Epidermal melanocyte (primary cell): Measurements from ENCODE around the gene IFRD2.
"Not testable (repeated sequence)": the region's sequence is repeated elsewhere in the genome, so short reads cannot be mapped to it uniquely, and the experiment has no call there.

Experiments
- DNase-seq: peaks from one replicate; pipeline ENCODE4 v3.0.0; 2011; ENCODE audit warnings: low spot score; ENCODE audit not compliant: insufficient read length

IFRD2 gene

DNA sequence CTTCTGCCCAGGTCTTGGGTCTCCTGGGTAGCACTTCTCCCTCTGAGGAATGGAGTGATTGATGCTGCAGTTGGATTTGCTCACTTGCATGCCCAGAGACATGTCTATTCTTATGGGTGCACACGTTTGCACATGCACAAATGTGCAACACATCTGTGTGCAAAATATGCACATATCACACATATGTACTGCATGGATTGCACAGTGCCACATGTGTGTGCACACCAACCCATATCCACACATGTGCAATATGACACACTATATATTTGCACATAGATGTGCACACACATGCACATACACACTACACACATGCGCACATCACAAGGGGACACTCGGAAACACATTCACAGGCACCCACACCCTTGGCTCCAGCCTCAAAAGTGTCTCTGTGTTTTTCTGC is 24.0 kb downstream of the IFRD2 start:
- DNase-seq: no peak

DNA sequence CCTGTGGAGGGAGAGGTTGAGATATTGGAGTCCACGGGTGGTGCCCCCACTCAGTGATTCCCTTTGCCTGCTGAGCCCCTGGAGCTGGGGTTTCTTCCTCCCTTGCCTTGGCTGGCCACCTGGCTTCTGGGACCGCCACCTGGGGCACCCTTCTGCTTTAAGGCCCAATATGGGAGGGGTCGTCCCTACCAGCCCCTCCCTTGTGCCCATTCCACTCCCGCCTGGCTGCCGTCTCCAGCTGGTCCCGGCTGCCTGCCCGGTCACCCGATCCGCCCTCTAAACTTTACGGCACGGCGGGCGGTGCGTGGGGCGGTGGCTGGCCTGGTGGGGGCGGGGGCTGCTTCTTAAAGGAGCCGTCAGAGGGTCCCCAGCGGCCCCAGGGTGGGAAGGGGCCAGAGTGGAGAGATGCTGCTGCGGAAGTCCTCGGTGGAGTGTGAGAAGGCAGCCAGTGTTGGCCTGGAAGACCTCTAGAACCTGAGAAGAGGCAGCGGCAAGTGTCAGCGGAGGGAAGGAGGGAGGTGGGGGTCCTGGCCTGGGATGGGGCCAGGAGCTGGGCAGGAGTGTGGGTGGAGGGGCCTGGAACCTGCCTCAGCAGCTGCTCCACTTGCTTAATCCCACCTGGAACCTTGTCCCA is 24.8 kb downstream of the IFRD2 start:
- no peak for DNase-seq

DNA sequence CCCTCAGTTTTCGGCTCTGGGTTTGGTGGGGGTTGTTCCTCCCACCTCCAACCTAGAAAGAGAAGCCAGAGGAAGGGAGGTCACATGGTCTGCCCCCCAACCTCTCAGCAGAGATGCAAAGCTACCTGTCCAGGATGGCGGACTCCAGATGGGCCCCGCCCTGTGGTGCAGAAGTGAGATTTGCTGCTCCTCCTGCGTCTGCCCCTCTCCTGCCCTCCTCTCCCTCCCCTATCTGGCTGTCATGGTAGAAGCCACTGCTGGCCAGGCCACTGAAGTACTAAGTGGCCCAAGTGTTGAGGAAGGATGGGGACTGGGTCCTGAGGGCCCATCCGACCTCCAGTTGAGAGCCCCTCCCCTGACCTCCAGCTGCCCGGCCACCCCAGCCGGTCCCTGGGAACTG is 25.4 kb downstream of the IFRD2 start:
- no peak for DNase-seq

DNA sequence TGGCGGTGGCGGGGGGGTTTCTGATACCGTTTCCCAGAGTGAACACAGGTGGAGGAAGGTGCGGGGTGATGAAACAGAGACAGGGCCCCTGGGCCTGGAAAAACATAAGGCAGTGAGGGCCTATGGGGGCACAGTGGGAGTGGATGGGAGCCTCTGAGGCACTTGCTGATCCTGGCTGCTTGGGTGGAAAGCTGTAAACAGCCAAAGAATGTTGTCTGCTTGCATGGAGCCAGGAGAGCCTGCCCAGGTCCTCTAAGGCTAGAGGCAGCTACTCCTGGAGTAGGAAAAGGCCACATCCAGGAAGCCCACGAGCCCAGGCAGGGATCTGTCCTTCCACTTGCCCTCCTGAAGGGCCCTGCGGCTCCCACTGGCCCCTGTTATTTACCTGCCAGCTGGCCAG is 26.2 kb downstream of the IFRD2 start:
- DNase-seq: no peak

DNA sequence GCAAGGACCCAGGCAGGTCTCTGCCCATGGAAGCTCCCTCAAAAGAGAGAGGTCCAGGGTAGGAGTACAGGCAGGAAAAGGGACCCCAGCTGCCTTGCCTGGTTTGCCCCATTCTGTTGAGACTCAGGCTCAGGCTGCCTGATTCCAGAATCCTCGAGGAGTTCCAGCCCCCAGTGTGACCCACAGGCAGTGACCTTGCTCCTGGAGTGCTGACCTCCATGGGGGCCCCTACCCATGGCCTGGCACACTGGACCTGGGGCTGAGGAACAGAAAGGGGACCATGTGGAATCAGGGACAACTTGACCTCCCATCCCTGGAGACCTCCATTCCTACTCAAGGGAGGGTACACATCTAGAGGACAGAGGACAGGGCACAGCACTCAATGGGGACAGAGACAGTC is 26.7 kb downstream of the IFRD2 start:
- DNase-seq: no peak

DNA sequence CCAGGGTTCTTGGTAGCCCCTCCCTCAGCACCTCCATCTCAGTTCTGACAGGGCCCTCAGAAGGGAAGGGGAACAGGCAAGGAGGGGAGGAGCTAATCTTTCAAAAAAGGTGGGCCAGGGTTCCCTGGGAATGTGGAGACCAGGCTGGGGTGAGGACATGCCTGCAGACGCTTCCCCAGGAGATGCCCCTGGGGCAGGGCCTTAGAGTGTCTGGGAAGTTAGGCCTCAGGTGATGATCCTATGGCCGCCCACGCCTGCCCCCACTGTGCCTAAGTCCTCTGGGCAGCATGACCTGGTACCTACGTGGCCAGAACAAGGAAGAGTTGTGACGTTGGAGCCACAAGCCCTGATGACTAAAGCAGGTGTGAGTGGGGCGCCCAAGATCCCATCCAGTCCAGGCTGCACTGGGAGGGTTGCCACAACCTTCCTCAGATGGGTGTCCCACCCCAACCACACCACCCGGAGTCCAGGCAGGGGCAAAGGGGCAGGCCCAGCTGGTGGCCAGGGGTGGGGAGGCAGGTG is 27.2 kb downstream of the IFRD2 start:
- DNase-seq: no peak

DNA sequence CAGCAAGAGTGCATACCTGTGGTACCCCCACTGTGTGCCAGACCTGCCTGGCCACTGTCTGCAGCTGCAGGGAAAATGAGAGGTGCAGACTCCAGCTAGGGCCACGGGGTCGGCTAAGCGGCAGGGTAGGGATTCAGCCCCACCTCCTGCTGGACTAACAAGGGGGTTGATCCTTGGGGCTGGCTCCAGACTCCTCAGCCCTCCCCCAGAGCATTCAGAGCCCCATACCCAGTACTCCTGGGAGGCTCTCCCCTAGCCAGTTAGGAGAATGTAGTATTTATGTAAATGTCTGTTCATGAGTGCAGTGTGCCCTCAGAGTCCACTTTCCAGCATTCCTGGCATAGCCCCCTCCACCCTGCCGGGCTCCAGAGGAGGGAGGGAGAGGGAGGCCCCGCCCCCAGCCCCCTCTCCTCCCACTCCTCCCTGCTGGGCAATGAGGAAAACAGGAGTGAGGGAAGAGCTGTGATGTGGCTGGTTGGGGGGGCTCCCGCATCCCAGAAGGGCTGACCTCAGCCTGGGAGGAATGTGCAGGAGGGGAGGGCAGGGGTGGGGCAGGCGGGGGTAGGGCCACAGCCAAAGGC is 27.8 kb downstream of the IFRD2 start:
- DNase-seq: peak; percentile 85

DNA sequence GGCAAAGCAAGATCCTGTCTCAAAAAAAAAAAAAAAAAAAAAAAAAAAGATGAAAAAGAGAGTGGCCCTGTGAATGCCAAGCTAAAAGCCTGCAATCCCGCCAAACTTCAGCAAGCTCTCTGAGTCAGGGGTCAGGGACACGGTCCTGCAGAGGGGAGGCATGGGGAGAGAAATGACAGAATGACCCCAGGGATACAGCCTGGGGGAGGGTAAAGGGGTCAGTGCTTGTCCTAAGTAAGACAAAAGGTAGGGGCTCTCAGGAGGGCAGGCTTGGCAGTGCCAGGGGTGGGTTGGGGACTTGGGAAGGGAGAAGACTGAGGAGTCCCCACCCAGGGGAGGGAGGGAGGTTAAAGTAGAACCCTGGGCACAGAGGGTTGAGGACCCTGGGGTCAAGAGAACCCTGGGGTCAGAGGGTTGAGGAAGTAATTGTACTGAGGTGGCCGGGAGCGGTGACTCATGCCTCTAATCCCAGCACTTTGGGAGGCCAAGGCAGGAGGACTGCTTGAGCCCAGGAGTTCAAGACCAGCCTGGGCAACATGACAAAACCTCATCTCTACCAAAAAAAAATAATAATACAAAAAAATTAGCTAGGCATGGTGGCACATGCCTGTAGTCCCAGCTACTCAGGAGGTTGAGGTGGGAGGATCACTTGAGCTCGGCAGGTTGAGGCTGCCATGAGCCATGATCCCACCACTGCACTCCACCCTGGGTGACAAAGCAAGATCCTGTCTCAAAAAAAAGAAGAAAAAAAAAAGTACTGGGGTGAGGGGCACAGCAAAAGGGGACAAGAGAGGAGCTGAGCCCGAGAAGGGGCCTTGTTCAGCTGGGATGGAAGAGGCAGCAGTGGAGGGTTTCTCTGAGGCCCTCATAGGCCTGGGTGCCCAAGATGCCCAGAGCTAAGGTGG is 28.5 kb downstream of the IFRD2 start:
- no peak for DNase-seq

DNA sequence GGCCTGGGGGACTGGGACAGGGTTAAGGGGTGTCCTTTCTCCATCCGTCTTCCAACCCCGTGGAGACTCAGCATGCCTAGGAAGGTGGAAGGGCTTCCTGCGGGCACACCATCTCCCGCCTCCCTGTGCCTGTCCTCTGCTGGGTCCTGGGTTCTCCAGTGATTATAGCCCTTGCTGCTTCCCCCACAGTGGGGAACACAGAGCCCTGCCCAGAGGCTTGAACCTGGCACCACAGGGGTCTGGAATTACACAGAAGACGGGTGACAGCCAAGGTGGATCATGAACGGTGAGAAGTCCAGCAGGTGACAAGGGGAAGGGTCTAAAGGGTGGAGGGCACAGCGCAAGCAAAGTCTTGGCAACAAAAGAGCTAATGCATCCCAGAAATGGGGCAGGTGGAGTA is 29.5 kb downstream of the IFRD2 start:
- DNase-seq: no peak

DNA sequence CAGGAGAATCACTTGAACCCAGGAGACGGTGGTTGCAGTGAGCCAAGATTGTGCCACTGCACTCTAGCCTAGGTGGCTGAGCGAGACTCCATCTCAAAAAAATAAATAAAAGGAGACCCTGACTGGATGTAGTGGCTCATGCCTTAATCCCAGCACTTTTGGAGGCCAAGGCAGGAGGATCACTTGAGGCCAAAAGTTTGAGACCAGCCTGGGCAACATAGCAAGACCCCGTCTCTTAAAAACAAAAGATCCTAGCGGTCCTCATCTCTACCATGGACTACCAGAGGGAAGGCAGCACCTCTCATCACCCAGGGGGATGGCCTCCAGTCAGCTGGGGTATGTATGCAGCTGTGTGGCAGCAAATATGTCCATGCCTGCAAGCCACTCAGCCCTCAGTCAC is 30.0 kb downstream of the IFRD2 start:
- DNase-seq: not testable (repeated sequence)

DNA sequence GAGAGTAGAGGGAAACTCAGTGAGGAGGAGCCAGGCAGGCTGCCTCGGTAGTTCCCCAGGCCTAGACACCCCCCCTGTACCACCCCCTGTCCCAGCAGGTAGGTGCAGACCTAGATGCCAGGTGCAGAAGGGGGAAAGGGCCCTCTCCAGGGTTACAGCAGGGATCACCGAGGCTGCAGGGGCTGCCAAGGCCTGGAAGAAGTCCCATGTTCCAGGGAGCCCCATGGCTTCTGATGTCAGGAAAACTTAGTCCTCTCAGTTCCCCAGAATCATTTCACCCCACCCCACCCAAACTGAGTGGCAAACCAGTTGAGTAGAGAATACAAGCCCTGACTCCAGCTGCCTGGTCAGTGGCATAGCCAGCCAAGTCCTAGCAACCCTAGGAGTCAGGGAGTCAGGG is 30.7 kb downstream of the IFRD2 start:
- DNase-seq: no peak

DNA sequence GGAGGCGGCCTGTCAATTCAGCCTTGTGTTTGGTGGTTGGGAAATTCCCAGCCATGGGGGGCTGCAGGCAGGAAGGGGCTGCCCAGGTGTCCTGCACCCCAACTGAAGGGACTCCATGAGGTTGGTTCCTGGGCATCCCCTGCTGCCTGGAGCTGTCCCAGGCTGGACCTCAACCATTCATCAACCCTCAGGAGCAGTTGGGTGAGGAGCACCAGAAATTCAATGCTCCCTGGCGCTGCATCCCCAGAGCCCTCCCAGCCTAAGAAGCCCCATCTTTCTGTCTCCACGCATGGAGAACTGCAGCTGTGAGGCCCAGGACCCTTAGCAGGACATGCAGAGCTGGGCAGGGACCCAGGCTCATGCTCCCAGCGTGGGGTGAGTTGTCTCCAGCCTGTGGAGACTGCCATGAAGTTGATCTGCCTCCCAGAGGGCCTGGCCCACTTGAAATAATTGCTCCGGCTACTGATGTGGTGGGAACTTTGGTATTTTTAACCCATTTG is 31.2 kb downstream of the IFRD2 start:
- DNase-seq: no peak

DNA sequence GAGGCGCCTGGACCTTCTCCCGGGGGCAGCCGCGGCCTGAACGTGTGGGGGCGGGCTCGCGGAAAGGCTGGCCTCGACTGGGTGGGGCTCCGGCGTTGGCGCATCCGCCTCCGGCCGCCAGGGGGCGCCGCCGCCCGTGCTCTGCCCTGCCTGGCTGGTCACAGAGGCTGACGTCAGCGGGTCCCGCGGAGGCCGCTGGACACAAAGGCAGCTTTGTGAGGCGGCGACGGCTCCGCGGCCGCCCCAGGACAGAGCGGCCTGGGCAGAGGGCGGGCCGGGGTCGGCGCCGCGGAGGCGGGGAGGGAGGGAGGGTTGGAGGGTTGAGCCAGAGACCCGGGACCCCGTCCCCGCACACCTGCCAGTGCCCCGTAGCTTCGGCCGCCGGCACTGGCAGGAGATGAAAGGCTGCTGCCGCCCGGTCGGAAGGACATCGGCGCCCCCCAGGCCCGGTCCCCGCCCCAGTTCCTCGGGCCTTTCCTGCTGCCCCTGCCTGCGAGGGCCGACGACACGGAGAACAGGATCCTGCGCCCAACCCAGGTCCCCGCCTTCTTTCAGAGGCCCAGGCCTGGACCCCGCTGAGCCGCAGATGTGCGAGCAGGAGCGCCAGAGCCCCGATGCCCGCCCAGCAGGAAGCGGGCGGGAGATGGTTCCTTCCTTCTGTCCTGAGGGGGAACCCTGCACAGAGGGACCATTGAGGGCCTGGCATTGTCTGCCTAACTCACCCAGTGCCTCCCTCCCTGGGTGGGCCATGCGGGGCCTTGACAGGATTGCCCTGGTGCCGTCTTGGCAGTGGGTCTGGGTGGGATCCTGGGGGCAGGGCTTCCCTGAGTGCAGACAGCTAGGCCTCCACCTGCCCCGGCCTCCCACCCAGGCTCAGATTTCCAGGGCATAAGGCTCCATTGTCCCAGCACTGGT is 31.9 kb downstream of the IFRD2 start:
- peak; percentile 98 for DNase-seq

DNA sequence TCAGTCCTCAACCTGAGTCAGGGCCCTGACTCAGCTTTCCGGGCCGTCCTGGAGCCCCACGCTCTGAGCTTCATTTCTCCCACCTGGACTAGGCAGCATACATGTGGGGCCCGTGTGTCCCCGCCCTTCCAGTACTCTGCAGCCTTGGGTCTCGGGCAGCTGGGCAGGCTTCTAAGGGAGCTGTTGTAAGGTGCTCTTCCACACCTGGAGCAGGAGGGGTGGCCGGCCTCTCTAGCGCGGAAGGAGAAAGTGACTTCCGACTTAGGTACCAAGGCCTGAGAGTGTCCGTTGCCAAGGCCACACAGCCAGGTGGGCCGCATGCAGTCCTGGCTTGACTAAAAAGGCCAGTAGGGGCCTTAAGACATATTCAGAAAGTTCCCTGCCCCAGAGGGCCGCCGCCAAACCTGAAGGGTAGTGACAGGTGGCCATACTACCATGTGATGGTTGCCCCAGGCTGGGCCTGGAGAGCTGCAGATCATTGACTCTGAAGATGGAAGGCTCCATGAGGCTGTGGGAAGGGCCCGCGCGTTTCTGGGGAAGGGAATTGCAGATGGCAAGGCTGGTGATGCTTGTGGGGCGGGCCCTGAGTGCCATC is 32.7 kb downstream of the IFRD2 start:
- no peak for DNase-seq

DNA sequence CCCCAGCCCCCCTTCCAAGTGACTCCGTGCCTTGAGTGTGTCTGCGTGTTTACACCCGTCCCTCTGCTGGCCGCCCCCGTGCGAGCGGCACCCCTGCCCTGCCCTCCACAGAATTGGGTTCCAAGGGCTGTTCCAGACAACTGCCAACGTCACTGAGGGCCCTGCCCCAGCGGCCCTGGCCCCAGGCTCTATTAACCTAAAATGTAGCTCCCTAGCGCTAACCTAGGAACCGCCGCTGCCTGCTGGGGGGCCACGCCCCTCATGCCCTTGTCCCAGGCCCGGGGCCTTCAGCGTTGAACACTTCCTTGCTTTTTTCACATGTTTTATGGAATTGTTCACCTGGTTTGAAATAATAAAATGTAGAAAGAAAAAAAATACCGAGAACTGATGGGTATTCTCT is 33.2 kb downstream of the IFRD2 start:
- no peak for DNase-seq

DNA sequence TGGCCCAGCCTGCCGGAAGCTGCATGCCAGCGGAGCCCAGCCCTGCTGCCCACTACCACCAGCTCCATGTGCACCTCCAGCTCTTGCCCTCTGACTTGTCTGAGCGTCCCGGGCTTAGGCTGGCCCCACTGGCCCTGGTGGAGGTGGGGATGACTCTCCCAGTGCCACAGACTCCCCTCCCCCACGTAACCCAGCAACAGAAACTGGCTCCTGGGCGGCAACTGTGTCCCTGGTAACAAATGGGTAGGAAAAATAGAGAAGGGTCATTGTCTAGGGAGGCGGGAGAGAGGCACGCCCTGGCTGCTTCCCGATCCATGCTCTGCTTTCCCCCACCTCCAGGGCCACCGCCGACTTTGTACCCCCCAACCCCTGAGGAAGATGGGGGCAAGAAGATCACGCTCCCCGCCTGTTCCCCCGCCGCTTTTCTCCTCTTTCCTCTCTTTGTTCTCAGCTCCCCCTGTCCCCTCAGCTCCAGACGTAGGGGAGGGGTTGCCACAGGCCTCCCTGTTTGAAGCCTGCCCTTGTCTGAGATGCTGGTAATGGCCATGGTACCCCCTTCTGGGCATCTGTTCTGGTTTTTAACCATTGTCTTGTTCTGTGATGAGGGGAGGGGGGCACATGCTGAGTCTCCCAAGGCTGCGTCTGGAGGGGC is 34.1 kb downstream of the IFRD2 start:
- no peak for DNase-seq

DNA sequence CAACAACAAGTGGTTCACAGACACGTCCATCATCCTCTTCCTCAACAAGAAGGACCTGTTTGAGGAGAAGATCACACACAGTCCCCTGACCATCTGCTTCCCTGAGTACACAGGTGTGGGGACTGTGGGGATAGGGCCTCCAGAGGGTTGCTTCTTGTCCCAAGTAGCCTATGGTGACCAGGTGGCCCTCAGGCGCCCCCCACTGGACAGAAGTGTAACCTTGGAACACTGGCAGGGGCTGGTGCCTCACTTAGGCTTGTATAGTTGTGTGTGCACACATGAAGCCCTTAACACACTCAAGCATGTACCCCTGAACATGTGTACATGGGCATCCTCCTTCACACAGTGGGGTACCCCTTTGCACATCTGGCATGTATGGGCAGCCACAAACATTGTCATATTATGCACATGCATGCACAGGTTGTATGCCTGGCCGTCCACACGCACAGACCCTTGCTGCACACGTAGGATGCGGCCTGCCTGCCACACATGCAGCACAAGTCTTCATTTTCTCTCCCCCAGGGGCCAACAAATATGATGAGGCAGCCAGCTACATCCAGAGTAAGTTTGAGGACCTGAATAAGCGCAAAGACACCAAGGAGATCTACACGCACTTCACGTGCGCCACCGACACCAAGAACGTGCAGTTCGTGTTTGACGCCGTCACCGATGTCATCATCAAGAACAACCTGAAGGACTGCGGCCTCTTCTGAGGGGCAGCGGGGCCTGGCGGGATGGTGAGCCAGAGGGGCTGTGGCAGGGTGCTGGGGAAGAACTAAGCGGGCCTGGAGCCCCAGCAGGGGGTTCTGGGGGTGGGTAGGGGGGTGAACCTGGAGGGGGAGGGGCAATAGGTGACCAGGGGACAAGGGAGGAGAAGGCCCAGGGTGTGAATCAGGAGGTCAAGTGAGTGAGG is 35.0 kb downstream of the IFRD2 start:
- no peak for DNase-seq

DNA sequence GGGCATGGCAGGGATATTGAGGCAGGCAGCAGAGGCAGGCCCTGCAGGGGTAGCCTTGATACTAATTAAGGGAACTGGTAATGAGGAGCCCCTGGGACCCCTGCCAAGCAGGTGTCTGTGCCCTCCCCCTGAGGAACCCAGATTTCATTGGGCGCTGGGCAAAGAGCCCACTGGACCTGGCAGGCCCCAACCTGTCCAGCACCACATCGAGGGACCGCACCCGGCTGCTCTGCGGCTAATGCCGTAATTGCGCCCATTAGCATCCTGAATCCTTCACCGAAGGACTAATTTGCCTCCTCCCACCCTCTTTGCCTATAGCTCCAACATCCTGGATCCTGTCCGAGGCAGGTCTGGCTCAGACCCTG is 37.0 kb downstream of the IFRD2 start:
- no peak for DNase-seq

DNA sequence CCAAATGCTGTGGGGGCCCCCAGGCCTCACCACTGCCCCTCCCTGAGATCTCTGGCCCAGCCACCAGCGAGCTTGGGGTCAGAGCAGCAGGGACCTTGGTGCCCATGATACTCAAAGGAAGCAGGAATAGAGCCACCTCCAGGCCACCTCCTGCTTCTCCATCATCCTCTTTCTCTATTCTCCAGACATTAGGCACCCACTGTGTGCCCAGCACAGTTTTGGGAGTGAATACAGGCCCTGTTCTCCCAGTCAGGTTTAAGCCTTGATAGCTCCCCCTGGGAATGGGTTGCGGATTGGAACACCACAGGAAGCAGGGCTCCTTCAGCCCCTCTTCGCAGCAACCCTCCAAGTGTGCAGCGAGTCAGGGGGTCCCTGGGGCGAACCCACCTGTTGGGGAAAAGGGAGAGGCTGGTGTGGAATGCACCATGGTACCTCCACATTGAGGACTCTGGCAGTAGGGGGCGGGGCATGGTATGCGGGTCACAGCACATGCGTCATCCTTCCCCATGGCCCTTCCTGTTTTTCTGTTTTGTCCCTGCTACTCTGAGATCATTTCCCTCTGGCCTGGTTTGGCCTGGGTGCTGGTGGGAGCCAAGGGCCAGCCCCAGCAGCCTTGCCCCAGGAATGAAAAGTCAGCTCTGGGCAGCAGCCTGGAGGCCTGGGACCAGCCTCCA is 37.5 kb downstream of the IFRD2 start:
- DNase-seq: no peak
